Measurements from ENCODE around the gene RANBP1.

RANBP1 gene

GRCh38 chr22:20149257-20150250 is 33.6 kb downstream of the RANBP1 start:
- H3K79me2 ChIP-seq (ENCODE audit: control insufficient read depth, insufficient read depth, low read length, unreplicated experiment) = no peaks in the 10 kb centered on the region
- no peaks in the 10 kb centered on the region for H3K36me3 ChIP-seq (ENCODE audit: insufficient read depth, low read length)
- H2AFZ ChIP-seq (ENCODE audit: low read length, unreplicated experiment) = no peak overlapping the region
- H3K4me1 ChIP-seq (ENCODE audit: control insufficient read depth, insufficient read depth, low read length, unreplicated experiment) = no peaks in the 10 kb centered on the region
- no peak overlapping the region for H3K27ac ChIP-seq (ENCODE audit: low read depth, low read length)
- no peak overlapping the region for H3K4me3 ChIP-seq (ENCODE audit: low read depth, low read length)
- H3K27me3 ChIP-seq (ENCODE audit: insufficient read depth, low read length) = no peaks in the 10 kb centered on the region

- Histone ChIP-seq H3K4me3 (ENCODE audit: low read depth, low read length) (no peak within 1 kb of the TSS), H3K4me1 (ENCODE audit: control insufficient read depth, insufficient read depth, low read length, unreplicated experiment) (no peaks in the 10 kb centered on the region), H3K27me3 (ENCODE audit: insufficient read depth, low read length) (no peaks in the 10 kb centered on the region), H3K36me3 (ENCODE audit: insufficient read depth, low read length) (no peaks in the 10 kb centered on the region), H2AFZ (ENCODE audit: low read length, unreplicated experiment) (no peak within 1 kb of the TSS), H3K27ac (ENCODE audit: low read depth, low read length) (no peak within 1 kb of the TSS), H3K79me2 (ENCODE audit: control insufficient read depth, insufficient read depth, low read length, unreplicated experiment) (no peaks in the 10 kb centered on the region)
These were observed 34.7 kb downstream of the RANBP1 start, which contains the start of gene CCDC188 for GRCh38 chr22:20150381-20151275. Gene CCDC188 (minus strand): TSS chr22:20151055. CDS start chr22:20150986, 69 bp downstream.

GRCh38 chr22:20151276-20151588 is 35.3 kb downstream of the RANBP1 start:
- H2AFZ ChIP-seq (ENCODE audit: low read length, unreplicated experiment) = no peak overlapping the region
- H3K27me3 ChIP-seq (ENCODE audit: insufficient read depth, low read length) = no peaks in the 10 kb centered on the region
- no peak overlapping the region for H3K4me3 ChIP-seq (ENCODE audit: low read depth, low read length)
- no peaks in the 10 kb centered on the region for H3K4me1 ChIP-seq (ENCODE audit: control insufficient read depth, insufficient read depth, low read length, unreplicated experiment)
- no peak overlapping the region for H3K27ac ChIP-seq (ENCODE audit: low read depth, low read length)
- no peaks in the 10 kb centered on the region for H3K79me2 ChIP-seq (ENCODE audit: control insufficient read depth, insufficient read depth, low read length, unreplicated experiment)
- no peaks in the 10 kb centered on the region for H3K36me3 ChIP-seq (ENCODE audit: insufficient read depth, low read length)

- H2AFZ ChIP-seq (ENCODE audit: low read length, unreplicated experiment) = no peak overlapping the region
- H3K27me3 ChIP-seq (ENCODE audit: insufficient read depth, low read length) = no peaks in the 10 kb centered on the region
- no peaks in the 10 kb centered on the region for H3K79me2 ChIP-seq (ENCODE audit: control insufficient read depth, insufficient read depth, low read length, unreplicated experiment)
- no peaks in the 10 kb centered on the region for H3K4me1 ChIP-seq (ENCODE audit: control insufficient read depth, insufficient read depth, low read length, unreplicated experiment)
- no peaks in the 10 kb centered on the region for H3K36me3 ChIP-seq (ENCODE audit: insufficient read depth, low read length)
- no peak overlapping the region for H3K27ac ChIP-seq (ENCODE audit: low read depth, low read length)
- no peak overlapping the region for H3K4me3 ChIP-seq (ENCODE audit: low read depth, low read length)
These were observed 36.6 kb downstream of the RANBP1 start for GRCh38 chr22:20152464-20152890.

- H3K4me3 ChIP-seq (ENCODE audit: low read depth, low read length) = no peak overlapping the region
- H3K27ac ChIP-seq (ENCODE audit: low read depth, low read length) = no peak overlapping the region
- H3K79me2 ChIP-seq (ENCODE audit: control insufficient read depth, insufficient read depth, low read length, unreplicated experiment) = no peaks in the 10 kb centered on the region
- H3K36me3 ChIP-seq (ENCODE audit: insufficient read depth, low read length) = no peaks in the 10 kb centered on the region
- no peaks in the 10 kb centered on the region for H3K4me1 ChIP-seq (ENCODE audit: control insufficient read depth, insufficient read depth, low read length, unreplicated experiment)
- H2AFZ ChIP-seq (ENCODE audit: low read length, unreplicated experiment) = no peak overlapping the region
- H3K27me3 ChIP-seq (ENCODE audit: insufficient read depth, low read length) = no peaks in the 10 kb centered on the region
These were observed 38.0 kb downstream of the RANBP1 start for GRCh38 chr22:20153945-20154344.

GRCh38 chr22:20154602-20155187 is 38.8 kb downstream of the RANBP1 start:
- Histone ChIP-seq H3K27ac (ENCODE audit: low read depth, low read length) (no peak overlapping the region), H3K4me1 (ENCODE audit: control insufficient read depth, insufficient read depth, low read length, unreplicated experiment) (no peaks in the 10 kb centered on the region), H3K4me3 (ENCODE audit: low read depth, low read length) (peak overlapping the region; percentile 75), H3K79me2 (ENCODE audit: control insufficient read depth, insufficient read depth, low read length, unreplicated experiment) (no peaks in the 10 kb centered on the region), H2AFZ (ENCODE audit: low read length, unreplicated experiment) (peak overlapping the region; percentile 2), H3K36me3 (ENCODE audit: insufficient read depth, low read length) (no peaks in the 10 kb centered on the region), H3K27me3 (ENCODE audit: insufficient read depth, low read length) (no peaks in the 10 kb centered on the region)

GRCh38 chr22:20155330-20156041 is 39.6 kb downstream of the RANBP1 start:
- Histone ChIP-seq H3K79me2 (ENCODE audit: control insufficient read depth, insufficient read depth, low read length, unreplicated experiment) (no peaks in the 10 kb centered on the region), H3K36me3 (ENCODE audit: insufficient read depth, low read length) (no peaks in the 10 kb centered on the region), H3K4me3 (ENCODE audit: low read depth, low read length) (peak overlapping the region; percentile 75), H3K27me3 (ENCODE audit: insufficient read depth, low read length) (no peaks in the 10 kb centered on the region), H3K27ac (ENCODE audit: low read depth, low read length) (no peak overlapping the region), H3K4me1 (ENCODE audit: control insufficient read depth, insufficient read depth, low read length, unreplicated experiment) (no peaks in the 10 kb centered on the region), H2AFZ (ENCODE audit: low read length, unreplicated experiment) (no peak overlapping the region)

GRCh38 chr22:20156042-20156389 is 40.1 kb downstream of the RANBP1 start:
- no peaks in the 10 kb centered on the region for H3K27me3 ChIP-seq (ENCODE audit: insufficient read depth, low read length)
- no peaks in the 10 kb centered on the region for H3K36me3 ChIP-seq (ENCODE audit: insufficient read depth, low read length)
- no peak overlapping the region for H2AFZ ChIP-seq (ENCODE audit: low read length, unreplicated experiment)
- no peak overlapping the region for H3K4me3 ChIP-seq (ENCODE audit: low read depth, low read length)
- H3K27ac ChIP-seq (ENCODE audit: low read depth, low read length) = no peak overlapping the region
- no peaks in the 10 kb centered on the region for H3K4me1 ChIP-seq (ENCODE audit: control insufficient read depth, insufficient read depth, low read length, unreplicated experiment)
- H3K79me2 ChIP-seq (ENCODE audit: control insufficient read depth, insufficient read depth, low read length, unreplicated experiment) = no peaks in the 10 kb centered on the region

GRCh38 chr22:20156611-20157429 is 40.9 kb downstream of the RANBP1 start:
- H2AFZ ChIP-seq (ENCODE audit: low read length, unreplicated experiment) = no peak overlapping the region

More at GRCh38 chr22:20156611-20157429, 40.9 kb downstream of the RANBP1 start:
- H3K36me3 ChIP-seq (ENCODE audit: insufficient read depth, low read length) = no peaks in the 10 kb centered on the region
- no peaks in the 10 kb centered on the region for H3K27me3 ChIP-seq (ENCODE audit: insufficient read depth, low read length)
- no peaks in the 10 kb centered on the region for H3K79me2 ChIP-seq (ENCODE audit: control insufficient read depth, insufficient read depth, low read length, unreplicated experiment)
- H3K4me1 ChIP-seq (ENCODE audit: control insufficient read depth, insufficient read depth, low read length, unreplicated experiment) = no peaks in the 10 kb centered on the region
- H3K4me3 ChIP-seq (ENCODE audit: low read depth, low read length) = no peak overlapping the region
- H3K27ac ChIP-seq (ENCODE audit: low read depth, low read length) = no peak overlapping the region
